ENCODE results near the gene TMEM132D.

- TF ChIP-seq CTCF (IDR thresholded peaks at IDR 0.05; ENCODE audit: insufficient read depth, low read length, poor library complexity, severe bottlenecking) (no peak), EZH2phosphoT487 (conservative IDR thresholded peaks at IDR 0.05; ENCODE audit: low read length) (no peak)
These were observed 153.4 kb downstream of the TMEM132D start for GRCh38 chr12:129750421-129750820.

Data from SU-DHL-6 (cell line).